T-cell (primary cell): ENCODE measurements around the gene SURF4. TPM values are rescaled to one million over a fixed set of nuclear protein-coding genes. Genes with fewer than 3 reads are reported as not detected.
A peak's percentile ranks its signal among the peaks of the same experiment; 100 is the strongest.

Source experiments
- ATAC-seq, 4 experiments: fragments of 200-7000 bp in 3 of 4; fragments of 150-1000 bp in 1 of 4; cut with Tn5 transposase; replicated peaks in 1 of 4; 1 replicate in 3 of 4; 2 replicates in 1 of 4; pipeline ENCODE4 v1.10.0; 2021; ENCODE audit warnings: moderate library complexity in 3 of 4, mild to moderate bottlenecking in 2 of 4, moderate number of reproducible peaks in 1 of 4
- CTCF ChIA-PET, 2 donors: fragments of 300-600 bp; sonication (Branson Sonifier 250); formaldehyde crosslinking; loops; one replicate each; lab custom pipeline; 2022; ENCODE audit warnings: antibody characterized with exemption in 2 of 2; lab: Charles Lee
- POLR2A ChIA-PET, 2 donors: fragments of 300-600 bp; sonication (Branson Sonifier 250); formaldehyde crosslinking; loops; one replicate each; lab custom pipeline; 2022; ENCODE audit warnings: antibody characterized with exemption in 2 of 2; lab: Charles Lee
- DNase-seq, 35 experiments: peaks; one replicate each; pipeline versions ENCODE4 v3.0.0 to v3.0.0-alpha.2; 2013 to 2023
- H3K27ac ChIP-seq: one replicate; pipeline ENCODE4 v1.5.1; 2013; ENCODE audit warnings: low read length
- H3K27me3 ChIP-seq, 2 experiments: replicated peaks in 1 of 2; 1 replicate in 1 of 2; 2 replicates in 1 of 2; pipeline versions ENCODE4 v1.6.1 to v1.7.0; 2013; ENCODE audit warnings: low read length in 1 of 2, mixed read lengths in 1 of 2; ENCODE audit not compliant: control insufficient read depth in 2 of 2, insufficient read depth in 2 of 2; ENCODE audit errors: extremely low read depth in 1 of 2
- H3K36me3 ChIP-seq, 2 donors: 1 replicate in 1 of 2; 2 replicates in 1 of 2; pipeline versions ENCODE4 v1.6.1 to v1.7.0; 2013; ENCODE audit warnings: low read length in 1 of 2; ENCODE audit not compliant: control insufficient read depth in 2 of 2, insufficient read depth in 1 of 2; ENCODE audit errors: extremely low read depth in 1 of 2
- H3K4me1 ChIP-seq, 2 experiments: 1 replicate in 1 of 2; 2 replicates in 1 of 2; pipeline versions ENCODE4 v1.6.1 to v1.7.0; 2013; ENCODE audit warnings: low read length in 2 of 2, mixed read lengths in 1 of 2; ENCODE audit not compliant: insufficient read depth in 2 of 2, control insufficient read depth in 1 of 2; ENCODE audit errors: extremely low read depth in 1 of 2
- H3K4me3 ChIP-seq, 2 donors: 1 replicate in 1 of 2; 2 replicates in 1 of 2; pipeline versions ENCODE4 v1.5.1 to v1.7.0; 2013; ENCODE audit warnings: mild to moderate bottlenecking in 2 of 2, low read length in 1 of 2, moderate library complexity in 1 of 2; ENCODE audit not compliant: control insufficient read depth in 1 of 2; ENCODE audit errors: extremely low read depth in 1 of 2
- H3K9me3 ChIP-seq: 2 replicates; pipeline ENCODE4 v1.7.0; 2013
- H3K27ac Mint-ChIP-seq, 2 donors: one replicate each; pipeline ENCODE4 v1.8.0; 2020 to 2021; ENCODE audit warnings: mild to moderate bottlenecking in 2 of 2, mixed read lengths in 2 of 2
- H3K27me3 Mint-ChIP-seq, 2 donors: one replicate each; pipeline ENCODE4 v1.8.0; 2021 to 2022; ENCODE audit warnings: mixed read lengths in 2 of 2
- H3K36me3 Mint-ChIP-seq: one replicate; pipeline ENCODE4 v1.8.0; 2021; ENCODE audit warnings: mixed read lengths
- H3K4me1 Mint-ChIP-seq, 3 donors: one replicate each; pipeline ENCODE4 v1.8.0; 2020 to 2022; ENCODE audit warnings: mixed read lengths in 3 of 3, mild to moderate bottlenecking in 1 of 3
- H3K4me3 Mint-ChIP-seq, 3 donors: one replicate each; pipeline ENCODE4 v1.8.0; 2020 to 2022; ENCODE audit warnings: mild to moderate bottlenecking in 3 of 3, mixed read lengths in 3 of 3, moderate library complexity in 3 of 3
- H3K9me3 Mint-ChIP-seq, 3 donors: one replicate each; pipeline ENCODE4 v1.8.0; 2020 to 2022; ENCODE audit warnings: mixed read lengths in 3 of 3
- WGBS: methylation state at CpG from one replicate; pipeline ENCODE4 v1.1.5; 2013; ENCODE audit warnings: missing lambda C conversion rate; ENCODE audit not compliant: insufficient coverage; 5-methylcytosine and 5-hydroxymethylcytosine counted together
- total RNA-seq, 35 experiments: library from RNA in 6 of 35; stranded (reverse) in 6 of 35; fragments of 120-200 nt in 1 of 35; gene quantifications; one replicate each; pipeline versions ENCODE4 v1.2.1 to v1.2.4 and lab custom pipeline; 2013 to 2026

Gene SURF4
- total RNA-seq, 5 donors from 2014 or later (not counting 1 experiment from before 2014, with no cell fraction given) = 73.5 to 114 (median 107) TPM

- Mint-ChIP-seq H3K27me3 (no peaks in the 10 kb centered on the region), H3K9me3 (no peaks in the 10 kb centered on the region), H3K4me1 (peaks cover 26 to 57% (median 40%) of the 10 kb centered on the region in 3 donors), H3K27ac (no peak overlapping the region), H3K4me3 (no peak overlapping the region), H3K36me3 (peaks cover 31% of the 10 kb centered on the region)
- Histone ChIP-seq H3K4me3 (no peak overlapping the region), H3K27me3 (no peaks in the 10 kb centered on the region), H3K9me3 (no peaks in the 10 kb centered on the region), H3K4me1 (peaks cover under 1 to 41% of the 10 kb centered on the region in 2 experiments), H3K27ac (no peak overlapping the region), H3K36me3 (peaks cover 10 to 66% of the 10 kb centered on the region in 2 donors)
- POLR2A ChIA-PET = no interaction called here
- ATAC-seq (no peak), DNase-seq (peak in 1 of 35 experiments; percentile 36)
- 89% methylated on average over 11 of the region's 15 CpGs for WGBS
- CTCF ChIA-PET = interaction anchor here in 1 of 2 donors (1.0 to 1.2 kb wide), 2 partner anchors 30 to 311 kb away, joined by 3 read pairs; partner anchors contain the start of gene GTF3C5
Measured at GRCh38 chr9:133341369-133342068, 34.3 kb downstream of the SURF4 start.

- H3K27ac ChIP-seq = peak overlapping the region; percentile 7
- 92% methylated on average over 10 of the region's 13 CpGs for WGBS
Measured at GRCh38 chr9:133340916-133341315, 34.9 kb downstream of the SURF4 start.

GRCh38 chr9:133340256-133340655 is 35.6 kb downstream of the SURF4 start:
- no peak for DNase-seq
- CTCF ChIA-PET = interaction anchor here in 1 of 2 donors (0.6 kb wide), 1 partner anchor 1881 kb away, joined by 4 read pairs; no protein-coding TSS in a partner anchor
- Histone ChIP-seq H3K27me3 (no peaks in the 10 kb centered on the region), H3K9me3 (no peaks in the 10 kb centered on the region), H3K36me3 (peaks cover 10 to 55% of the 10 kb centered on the region in 2 donors), H3K4me3 (no peak overlapping the region), H3K27ac (no peak overlapping the region), H3K4me1 (peaks cover 3 to 41% of the 10 kb centered on the region in 2 experiments)
- H3K4me1 Mint-ChIP-seq = peaks cover 28 to 58% (median 40%) of the 10 kb centered on the region in 3 donors
- H3K4me3 Mint-ChIP-seq = peak overlapping the region in 1 of 3 donors; percentile 9
- no peaks in the 10 kb centered on the region for H3K27me3 Mint-ChIP-seq
- H3K9me3 Mint-ChIP-seq = no peaks in the 10 kb centered on the region
- H3K27ac Mint-ChIP-seq = peak overlapping the region; percentile 62 to 82
- POLR2A ChIA-PET = no interaction called here
- WGBS = 0% methylated on average over 1 of the region's 3 CpGs
- no peak for ATAC-seq
- H3K36me3 Mint-ChIP-seq = peaks cover 34% of the 10 kb centered on the region

More at GRCh38 chr9:133340916-133341315, 34.9 kb downstream of the SURF4 start:
- ATAC-seq = no peak
- H3K27me3 ChIP-seq = no peaks in the 10 kb centered on the region
- Mint-ChIP-seq H3K36me3 (peaks cover 33% of the 10 kb centered on the region), H3K4me1 (peaks cover 25 to 57% (median 40%) of the 10 kb centered on the region in 3 donors), H3K9me3 (no peaks in the 10 kb centered on the region), H3K27me3 (no peaks in the 10 kb centered on the region), H3K4me3 (peak overlapping the region in 1 of 3 donors; percentile 9), H3K27ac (peak overlapping the region; percentile 62 to 82)
- CTCF ChIA-PET = no interaction called here
- no peaks in the 10 kb centered on the region for H3K9me3 ChIP-seq
- no peak overlapping the region for H3K4me3 ChIP-seq
- H3K4me1 ChIP-seq = peaks cover 2 to 39% of the 10 kb centered on the region in 2 experiments
- POLR2A ChIA-PET = interaction anchor here in 1 of 2 donors (0.5 kb wide), 1 partner anchor 192 kb away, joined by 4 read pairs; no protein-coding TSS in a partner anchor
- no peak for DNase-seq
- peaks cover 10 to 61% of the 10 kb centered on the region in 2 donors for H3K36me3 ChIP-seq

- Mint-ChIP-seq H3K9me3 (no peaks in the 10 kb centered on the region), H3K4me1 (peaks cover 34 to 63% (median 45%) of the 10 kb centered on the region in 3 donors), H3K27me3 (no peaks in the 10 kb centered on the region), H3K27ac (peak overlapping the region; percentile 59 to 82), H3K4me3 (no peak overlapping the region), H3K36me3 (peaks cover 32% of the 10 kb centered on the region)
- ChIA-PET CTCF (interaction anchor here in 1 of 2 donors (0.6 kb wide), 1 partner anchor 1880 kb away, joined by 4 read pairs; no protein-coding TSS in a partner anchor), POLR2A (no interaction called here)
- ATAC-seq = no peak
- 98% methylated on average over 5 of the region's 5 CpGs for whole genome bisulfite sequencing
- no peak overlapping the region for H3K27ac ChIP-seq
- no peak for DNase-seq
- no peak overlapping the region for H3K4me3 ChIP-seq
- no peaks in the 10 kb centered on the region for H3K27me3 ChIP-seq
- no peaks in the 10 kb centered on the region for H3K9me3 ChIP-seq
- H3K36me3 ChIP-seq = peaks cover 11 to 49% of the 10 kb centered on the region in 2 donors
- peaks cover 9 to 47% of the 10 kb centered on the region in 2 experiments for H3K4me1 ChIP-seq
Measured at GRCh38 chr9:133339641-133340040, 36.2 kb downstream of the SURF4 start.

- Histone ChIP-seq H3K36me3 (peaks cover 26 to 51% of the 10 kb centered on the region in 2 donors), H3K9me3 (no peaks in the 10 kb centered on the region), H3K4me3 (peak within 1 kb of the TSS; percentile 81 to 93), H3K4me1 (peaks cover 14 to 52% of the 10 kb centered on the region in 2 experiments), H3K27me3 (no peaks in the 10 kb centered on the region), H3K27ac (peak within 1 kb of the TSS; percentile 70)
- WGBS = 10% methylated on average over 55 of the region's 70 CpGs
- CTCF ChIA-PET = interaction anchor here in 1 of 2 donors (0.6 kb wide), 1 partner anchor 13 kb away, joined by 3 read pairs; no protein-coding TSS in a partner anchor
- H3K36me3 Mint-ChIP-seq = peaks cover 38% of the 10 kb centered on the region
- no peaks in the 10 kb centered on the region for H3K9me3 Mint-ChIP-seq
- POLR2A ChIA-PET = no interaction called here
- no peaks in the 10 kb centered on the region for H3K27me3 Mint-ChIP-seq
- ATAC-seq = peak; percentile 94 to 95 (median 94)
- peaks cover 45 to 67% (median 45%) of the 10 kb centered on the region in 3 donors for H3K4me1 Mint-ChIP-seq
- H3K4me3 Mint-ChIP-seq = peak within 1 kb of the TSS; percentile 89 to 95 (median 93)
- peak; percentile 85 to 97 (median 92) for DNase-seq
- H3K27ac Mint-ChIP-seq = peak within 1 kb of the TSS; percentile 90 to 92
Measured at GRCh38 chr9:133335924-133336811, 39.7 kb downstream of the SURF4 start, which contains the start of gene SURF6. Gene SURF6 (minus strand): TSS chr9:133336188. CDS start chr9:133336132, 56 bp downstream.
